Subcutaneous abdominal adipose tissue (tissue), 5 donors: ENCODE data around the gene ITPA.
"Not testable (repeated sequence)": the region's sequence is repeated elsewhere in the genome, so short reads cannot be mapped to it uniquely, and the experiment has no call there.

Experiments
- H3K27ac ChIP-seq: one replicate; pipeline ENCODE4 v1.7.0; 2013; ENCODE audit warnings: low read depth, mild to moderate bottlenecking, inconsistent platforms, low read length, moderate library complexity
- H3K27me3 ChIP-seq, 5 donors: one replicate each; pipeline ENCODE4 v1.7.0; 2013; ENCODE audit warnings: low read length in 5 of 5, inconsistent platforms in 1 of 5; ENCODE audit not compliant: control insufficient read depth in 5 of 5, insufficient read depth in 4 of 5
- H3K36me3 ChIP-seq, 5 donors: one replicate each; pipeline ENCODE4 v1.7.0; 2013; ENCODE audit warnings: low read length in 5 of 5; ENCODE audit not compliant: control insufficient read depth in 5 of 5, insufficient read depth in 5 of 5
- H3K4me1 ChIP-seq, 5 donors: one replicate each; pipeline ENCODE4 v1.7.0; 2013; ENCODE audit warnings: low read length in 5 of 5, mild to moderate bottlenecking in 3 of 5, moderate library complexity in 1 of 5; ENCODE audit not compliant: control insufficient read depth in 5 of 5, insufficient read depth in 5 of 5
- H3K4me3 ChIP-seq, 5 donors: one replicate each; pipeline ENCODE4 v1.7.0; 2013; ENCODE audit warnings: low read length in 5 of 5, low read depth in 1 of 5
- H3K9ac ChIP-seq, 5 donors: one replicate each; pipeline ENCODE4 v1.7.0; 2013; ENCODE audit warnings: low read length in 5 of 5, mild to moderate bottlenecking in 4 of 5, moderate library complexity in 3 of 5
- H3K9me3 ChIP-seq, 5 donors: one replicate each; pipeline ENCODE4 v1.7.0; 2013; ENCODE audit warnings: low read length in 5 of 5; ENCODE audit not compliant: control insufficient read depth in 5 of 5
- donor health status: healthy.
- donor health status: healthy.
- donor health status: healthy.
- donor health status: healthy.
- donor health status: healthy.

The ITPA gene

GRCh38 chr20:3173610-3174441 lies 35.5 kb upstream of the ITPA start:
- Histone ChIP-seq H3K9ac (peak overlapping the region; percentile 68 to 88 (median 79)), H3K36me3 (no peaks in the 10 kb centered on the region), H3K27ac (peak overlapping the region; percentile 57), H3K27me3 (peaks cover 0 to 3% (median 0%) of the 10 kb centered on the region in 5 donors), H3K9me3 (no peaks in the 10 kb centered on the region), H3K4me3 (peak overlapping the region; percentile 79 to 95 (median 93)), H3K4me1 (peaks cover 4 to 30% (median 27%) of the 10 kb centered on the region in 5 donors)

DNA sequence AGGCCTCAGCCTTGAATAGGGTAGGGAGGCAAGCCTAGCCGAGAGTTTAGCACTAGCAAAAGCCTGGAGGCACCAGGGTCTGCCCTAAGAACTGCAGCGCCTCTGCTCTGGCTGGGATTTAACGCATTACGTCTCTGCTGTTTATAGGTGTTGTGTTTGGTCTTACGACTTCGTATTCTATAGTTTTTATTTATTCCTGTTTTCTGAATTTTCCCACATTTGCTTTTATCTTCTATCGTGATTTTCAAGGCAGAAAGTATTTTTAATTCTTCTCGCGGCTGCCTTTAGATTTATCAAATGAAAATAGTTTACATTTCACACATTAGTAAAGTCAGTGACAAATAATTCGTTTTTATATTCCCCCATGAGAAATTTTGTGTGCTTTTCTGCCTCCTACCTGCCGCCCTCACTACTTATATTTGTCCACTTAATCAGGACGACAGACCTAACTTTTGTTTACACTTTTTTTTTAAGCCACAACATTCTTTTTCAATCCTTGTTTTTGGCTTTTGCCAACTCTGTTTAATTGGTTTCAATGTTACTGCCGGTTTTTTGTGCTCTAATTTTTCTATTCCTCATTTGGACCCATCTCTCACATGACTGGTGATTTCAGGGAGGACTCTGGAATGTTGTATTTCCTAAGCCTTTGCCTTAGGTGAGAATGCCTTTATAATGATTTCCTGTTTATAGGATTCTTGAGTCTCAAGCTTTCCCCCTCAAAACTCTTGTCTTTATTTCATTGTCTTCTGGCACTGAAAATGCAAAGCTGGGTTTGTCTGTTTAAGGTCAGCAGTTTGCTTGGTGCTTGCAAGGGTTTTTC lies 34.6 kb upstream of the ITPA start:
- peaks cover 0 to 2% (median 0%) of the 10 kb centered on the region in 5 donors for H3K27me3 ChIP-seq
- H3K27ac ChIP-seq: peak overlapping the region; percentile 57
- H3K9ac ChIP-seq: peak overlapping the region; percentile 68 to 88 (median 79)

GRCh38 chr20:3175270-3175669 lies 34.0 kb upstream of the ITPA start:
- Histone ChIP-seq H3K4me1 (peaks cover 4 to 30% (median 27%) of the 10 kb centered on the region in 5 donors), H3K9ac (peak overlapping the region in 1 of 5 donors; percentile 79), H3K27me3 (peaks cover 0 to 2% (median 0%) of the 10 kb centered on the region in 5 donors), H3K9me3 (no peaks in the 10 kb centered on the region), H3K4me3 (no peak overlapping the region), H3K36me3 (no peaks in the 10 kb centered on the region), H3K27ac (peak overlapping the region; percentile 9)

More for the DNA sequence above, 34.6 kb upstream of the ITPA start:
- H3K36me3 ChIP-seq: no peaks in the 10 kb centered on the region
- peaks cover 4 to 30% (median 27%) of the 10 kb centered on the region in 5 donors for H3K4me1 ChIP-seq
- no peaks in the 10 kb centered on the region for H3K9me3 ChIP-seq
- peak overlapping the region; percentile 79 to 95 (median 93) for H3K4me3 ChIP-seq

DNA sequence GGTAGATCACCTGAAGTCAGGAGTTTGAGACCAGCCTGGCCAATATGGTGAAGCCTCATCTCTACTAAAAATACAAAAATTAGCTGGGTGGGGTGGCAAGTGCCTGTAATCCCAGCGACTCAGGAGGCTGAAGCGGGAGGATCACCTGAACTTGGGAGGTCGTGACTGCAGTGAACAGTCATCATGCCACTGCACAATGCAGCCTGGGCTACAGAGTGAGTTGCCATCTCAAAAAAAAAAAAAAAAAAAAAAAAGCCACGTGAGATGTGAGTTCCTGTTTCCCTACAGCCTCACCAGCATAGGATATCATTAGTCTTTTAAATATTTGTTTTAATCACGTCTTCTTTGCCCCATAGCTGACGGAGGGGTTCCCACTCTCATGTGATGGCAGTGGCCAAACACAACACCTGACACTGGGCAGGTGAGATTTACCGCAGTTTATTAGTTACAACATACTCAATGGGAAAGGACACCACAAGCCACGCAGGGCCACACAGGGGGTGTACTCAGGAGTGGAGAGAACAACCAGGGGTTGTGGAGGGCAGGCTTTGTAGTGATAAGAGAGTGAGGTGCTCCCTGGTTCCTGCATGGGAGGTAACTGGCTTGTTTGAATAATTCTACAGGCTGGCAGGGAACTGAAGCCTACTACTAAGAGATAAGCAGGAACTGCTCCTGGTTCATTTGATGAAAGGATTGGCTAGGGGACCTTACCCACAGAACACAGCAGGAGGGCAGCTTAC lies 31.4 kb upstream of the ITPA start:
- Histone ChIP-seq H3K4me1 (peaks cover 1 to 28% (median 24%) of the 10 kb centered on the region in 5 donors), H3K36me3 (no peaks in the 10 kb centered on the region), H3K9me3 (no peaks in the 10 kb centered on the region), H3K4me3 (no peak overlapping the region), H3K27me3 (no peaks in the 10 kb centered on the region), H3K27ac (no peak overlapping the region), H3K9ac (no peak overlapping the region)

DNA sequence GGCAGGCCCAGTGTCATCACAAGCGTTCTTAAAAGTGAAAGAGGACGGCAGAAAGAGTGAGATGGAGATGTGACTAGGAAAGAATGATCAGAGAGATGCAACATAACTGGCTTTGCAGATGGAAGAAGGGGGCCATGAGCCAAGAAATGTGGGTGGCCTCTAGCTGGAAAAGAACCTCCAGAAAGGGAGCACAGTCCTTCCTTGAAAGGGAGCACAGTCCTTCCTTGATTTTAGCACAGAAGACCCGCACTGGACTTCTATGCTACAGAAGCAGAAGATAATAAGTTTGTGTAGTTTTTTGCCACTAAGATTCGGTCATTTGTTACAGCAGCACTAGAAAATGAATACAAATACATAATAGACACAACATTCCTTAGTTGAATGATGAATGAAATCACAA lies 29.0 kb upstream of the ITPA start:
- H3K4me3 ChIP-seq: no peak overlapping the region
- peaks cover 0 to 8% (median 7%) of the 10 kb centered on the region in 5 donors for H3K4me1 ChIP-seq
- no peaks in the 10 kb centered on the region for H3K36me3 ChIP-seq
- H3K9ac ChIP-seq: no peak overlapping the region
- no peak overlapping the region for H3K27ac ChIP-seq
- no peaks in the 10 kb centered on the region for H3K27me3 ChIP-seq
- no peaks in the 10 kb centered on the region for H3K9me3 ChIP-seq

- no peak overlapping the region for H3K4me3 ChIP-seq
- H3K27me3 ChIP-seq: no peaks in the 10 kb centered on the region
- H3K9me3 ChIP-seq: no peaks in the 10 kb centered on the region
- no peaks in the 10 kb centered on the region for H3K36me3 ChIP-seq
- H3K9ac ChIP-seq: no peak overlapping the region
- peaks cover 0 to 4% (median 4%) of the 10 kb centered on the region in 5 donors for H3K4me1 ChIP-seq
- no peak overlapping the region for H3K27ac ChIP-seq
These were observed 28.0 kb upstream of the ITPA start for GRCh38 chr20:3181270-3181669.

- not testable (repeated sequence) for H3K4me3 ChIP-seq, H3K27me3 ChIP-seq, H3K4me1 ChIP-seq, H3K9me3 ChIP-seq, H3K36me3 ChIP-seq, H3K9ac ChIP-seq, H3K27ac ChIP-seq
These were observed 26.9 kb upstream of the ITPA start for GRCh38 chr20:3182429-3182828.

- peaks cover 0 to 3% (median 0%) of the 10 kb centered on the region in 5 donors for H3K36me3 ChIP-seq
- no peak overlapping the region for H3K9ac ChIP-seq
- no peak overlapping the region for H3K4me3 ChIP-seq
- H3K4me1 ChIP-seq: peaks cover 0 to 4% (median 4%) of the 10 kb centered on the region in 5 donors
- no peaks in the 10 kb centered on the region for H3K9me3 ChIP-seq
- no peak overlapping the region for H3K27ac ChIP-seq
- H3K27me3 ChIP-seq: no peaks in the 10 kb centered on the region
These were observed 25.2 kb upstream of the ITPA start for GRCh38 chr20:3183896-3184612.

DNA sequence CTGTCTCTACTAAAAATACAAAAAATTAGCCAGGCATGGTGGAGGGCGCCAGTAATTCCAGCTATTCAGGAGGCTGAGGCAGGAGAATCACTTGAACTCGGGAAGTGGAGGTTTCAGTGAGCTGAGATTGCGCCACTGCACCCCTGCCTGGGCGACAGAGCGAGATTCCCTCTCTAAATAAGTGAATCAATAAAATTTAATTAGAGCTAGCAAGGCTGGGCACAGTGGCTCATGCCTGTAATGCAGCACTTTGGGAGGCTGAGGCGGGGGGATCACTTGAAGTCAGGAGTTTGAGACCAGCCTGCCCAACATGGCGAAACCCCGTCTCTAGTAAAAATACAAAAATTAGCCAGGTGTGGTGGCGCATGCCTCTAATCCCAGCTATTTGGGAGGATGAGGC lies 21.4 kb upstream of the ITPA start:
- not testable (repeated sequence) for H3K9ac ChIP-seq, H3K4me1 ChIP-seq, H3K4me3 ChIP-seq, H3K27ac ChIP-seq, H3K9me3 ChIP-seq, H3K27me3 ChIP-seq
- peaks cover 0 to 41% (median 37%) of the 10 kb centered on the region in 5 donors for H3K36me3 ChIP-seq
